HCT116 (cell line): ENCODE results near the gene CD1C. TPM values are rescaled to one million over a fixed set of nuclear protein-coding genes. Genes with fewer than 3 reads are reported as not detected.

Source experiments
- ATAC-seq: fragments of 200-7000 bp; cut with Tn5 transposase; 2 replicates; pipeline ENCODE4 v1.9.1; 2020; ENCODE audit warnings: mild to moderate bottlenecking, moderate library complexity
- BruUV-seq: library from RNA; stranded (reverse); fragments of 400-500 nt; replicated peaks from 2 replicates; lab custom pipeline; 2021; lab: Mats Ljungman, UMichigan
- CTCF ChIA-PET: fragments of 300-600 bp; sonication (Branson Sonifier 250); formaldehyde crosslinking; loops from one replicate; lab custom pipeline; 2021; ENCODE audit warnings: antibody characterized with exemption; lab: Charles Lee
- POLR2A ChIA-PET: fragments of 300-600, 350-600 bp; sonication (Branson Sonifier 250); formaldehyde crosslinking; loops from one replicate; lab custom pipeline; 2021; ENCODE audit warnings: antibody characterized with exemption; lab: Charles Lee
- RAD21 ChIA-PET, 2 experiments: fragments of 300-600 bp; sonication (Branson Sonifier 250); formaldehyde crosslinking; loops; one replicate each; lab custom pipeline; 2023; ENCODE audit warnings: low total read pairs in 2 of 2; ENCODE audit not compliant: uncharacterized antibody in 2 of 2, unreplicated experiment in 2 of 2, low non-redundant PET in 1 of 2; lab: Charles Lee
- DNase-seq: peaks from one replicate; pipeline ENCODE4 v3.0.0-alpha.2; 2010; ENCODE audit warnings: low read depth, low spot score
- H2AFZ ChIP-seq: fragments of 200-600 bp; shearing (Covaris generic), sonication (generic); 2 replicates; pipeline ENCODE4 v1.6.1; 2017; ENCODE audit warnings: low read depth, mixed run types, mixed read lengths, antibody characterized with exemption, low read length; ENCODE audit not compliant: poor library complexity, severe bottlenecking
- H3K27ac ChIP-seq: 2 replicates; pipeline ENCODE4 v1.5.1; 2012; ENCODE audit warnings: low read depth, low read length
- H3K27me3 ChIP-seq: fragments of 200-600 bp; sonication (generic); 2 replicates; pipeline ENCODE4 v1.6.1; 2016; ENCODE audit warnings: mixed run types, low read length, mixed read lengths; ENCODE audit not compliant: insufficient read depth
- H3K36me3 ChIP-seq, 2 experiments: fragments of 200-500 bp in 1 of 2; fragments of 200-600 bp in 1 of 2; sonication (Bioruptor generic) in 1 of 2; sonication (generic) in 1 of 2; 2 replicates each; pipeline versions ENCODE4 v1.5.1 to v1.6.1; 2014 to 2016; ENCODE audit warnings: low read length in 2 of 2, inconsistent platforms in 1 of 2, mixed read lengths in 1 of 2, mixed run types in 1 of 2; ENCODE audit not compliant: insufficient read depth in 2 of 2, control insufficient read depth in 1 of 2
- H3K4me1 ChIP-seq, 2 experiments: fragments of 200-600 bp in 1 of 2; sonication (generic) in 1 of 2; 2 replicates each; pipeline versions ENCODE4 v1.5.1 to v1.6.1; 2012 to 2017; ENCODE audit warnings: low read length in 2 of 2, inconsistent platforms in 1 of 2, mild to moderate bottlenecking in 1 of 2, mixed read lengths in 1 of 2, mixed run types in 1 of 2, moderate library complexity in 1 of 2; ENCODE audit not compliant: insufficient read depth in 2 of 2, control insufficient read depth in 1 of 2
- H3K4me2 ChIP-seq: fragments of 200-600 bp; sonication (generic); 2 replicates; pipeline ENCODE4 v1.6.1; 2017; ENCODE audit warnings: mixed run types, low read length, mixed read lengths
- H3K4me3 ChIP-seq, 2 experiments: fragments of 200-600 bp in 1 of 2; sonication (generic) in 1 of 2; replicated peaks in 1 of 2; 2 replicates each; pipeline ENCODE4 v1.5.1; 2011 to 2016; ENCODE audit warnings: low read length in 2 of 2, control low read depth in 1 of 2, low read depth in 1 of 2, mild to moderate bottlenecking in 1 of 2, mixed read lengths in 1 of 2, mixed run types in 1 of 2
- H3K79me2 ChIP-seq: fragments of 200-600 bp; sonication (generic); 2 replicates; pipeline ENCODE4 v1.6.1; 2017; ENCODE audit warnings: mild to moderate bottlenecking, mixed run types, low read length, moderate library complexity, mixed read lengths; ENCODE audit not compliant: insufficient read depth
- H3K9ac ChIP-seq: fragments of 200-600 bp; sonication (generic); 2 replicates; pipeline ENCODE4 v1.6.1; 2016; ENCODE audit warnings: low read length, mixed read lengths
- H3K9me2 ChIP-seq: fragments of 200-600 bp; sonication (generic), shearing (Covaris generic); 2 replicates; pipeline ENCODE4 v1.6.1; 2017; ENCODE audit warnings: mixed run types, mild to moderate bottlenecking, moderate library complexity; ENCODE audit not compliant: insufficient read depth
- H3K9me3 ChIP-seq, 2 experiments: fragments of 200-500 bp in 1 of 2; fragments of 200-600 bp in 1 of 2; sonication (Bioruptor generic) in 1 of 2; sonication (generic) in 1 of 2; 2 replicates each; pipeline ENCODE4 v1.6.1; 2014 to 2017; ENCODE audit warnings: low read length in 2 of 2, mixed read lengths in 2 of 2, inconsistent platforms in 1 of 2, low read depth in 1 of 2, mild to moderate bottlenecking in 1 of 2, mixed run types in 1 of 2, moderate library complexity in 1 of 2; ENCODE audit not compliant: control insufficient read depth in 1 of 2, insufficient read depth in 1 of 2
- H4K20me1 ChIP-seq: fragments of 200-600 bp; sonication (generic), shearing (Covaris generic); 2 replicates; pipeline ENCODE4 v1.6.1; 2017; ENCODE audit warnings: mixed run types, mild to moderate bottlenecking, moderate library complexity; ENCODE audit not compliant: insufficient read depth
- ATF3 ChIP-seq: IDR thresholded peaks from 2 replicates; pipeline ENCODE4 v1.6.1; 2012
- CBX3 ChIP-seq: IDR thresholded peaks from 2 replicates; pipeline ENCODE4 v1.6.1; 2012; ENCODE audit warnings: low read depth
- CTCF ChIP-seq, 3 experiments: fragments of 200-600 bp in 1 of 3; sonication (generic) in 1 of 3; IDR thresholded peaks in 2 of 3; conservative IDR thresholded peaks in 1 of 3; 2 replicates each; pipeline ENCODE4 v1.5.1; 2012 to 2017; ENCODE audit warnings: low read depth in 2 of 3, low read length in 2 of 3, antibody characterized with exemption in 1 of 3, borderline replicate concordance in 1 of 3, control low read depth in 1 of 3, mild to moderate bottlenecking in 1 of 3, mixed read lengths in 1 of 3, mixed run types in 1 of 3, moderate library complexity in 1 of 3; ENCODE audit not compliant: insufficient read depth in 1 of 3
- EZH2 ChIP-seq: fragments of 200-600 bp; sonication (generic); IDR thresholded peaks from 2 replicates; pipeline ENCODE4 v1.6.1; 2017; ENCODE audit warnings: antibody characterized with exemption, mixed run types
- EZH2phosphoT487 ChIP-seq: fragments of 200-600 bp; IDR thresholded peaks from 2 replicates; pipeline ENCODE4 v1.6.1; 2018; ENCODE audit warnings: antibody characterized with exemption, borderline replicate concordance
- POLR2A ChIP-seq: IDR thresholded peaks from 2 replicates; pipeline ENCODE4 v1.7.0; 2011; ENCODE audit warnings: borderline replicate concordance; ENCODE audit not compliant: insufficient read depth, insufficient read length; ENCODE audit errors: extremely low read depth
- POLR2AphosphoS5 ChIP-seq: IDR thresholded peaks from 2 replicates; pipeline ENCODE4 v1.6.1; 2011; ENCODE audit warnings: mild to moderate bottlenecking, low read depth, low read length, moderate library complexity
- RAD21 ChIP-seq: IDR thresholded peaks from 2 replicates; pipeline ENCODE4 v1.6.1; 2012; ENCODE audit warnings: low read depth, mild to moderate bottlenecking
- TCF7L2 ChIP-seq: IDR thresholded peaks from 2 replicates; pipeline ENCODE4 v1.7.0; 2011; ENCODE audit warnings: borderline replicate concordance, inconsistent platforms; ENCODE audit not compliant: insufficient read depth, insufficient read length; ENCODE audit errors: extremely low read depth
- intact Hi-C: fragments of 100-400 bp; cut with micrococcal nuclease; formaldehyde crosslinking; loops from 2 replicates; pipeline ENCODE4 v1.10.0; 2022
- total RNA-seq: library from RNA; stranded (reverse); gene quantifications from one replicate; pipeline ENCODE4 v1.2.1, GENCODE V29; 2021; ENCODE audit not compliant: unreplicated experiment

The CD1C gene
- total RNA-seq, 1 experiment from 2014 or later, result not detected

GRCh38 chr1:158329733-158330132 is 40.0 kb downstream of the CD1C start:
- Histone ChIP-seq H3K4me3 (no peak overlapping the region), H3K36me3 (no peaks in the 10 kb centered on the region), H3K9me3 (no peaks in the 10 kb centered on the region), H4K20me1 (no peaks in the 10 kb centered on the region), H3K27ac (no peak overlapping the region), H3K4me2 (no peak overlapping the region), H3K4me1 (no peaks in the 10 kb centered on the region), H3K9me2 (no peaks in the 10 kb centered on the region), H3K79me2 (no peaks in the 10 kb centered on the region), H3K27me3 (peaks cover 16% of the 10 kb centered on the region; the same call in 1 of the 2 replicates), H2AFZ (no peak overlapping the region), H3K9ac (no peak overlapping the region)
- intact Hi-C loops, result loop anchor here (5.0 kb wide), 1 partner anchor 127 kb away; no protein-coding TSS in a partner anchor
- ChIA-PET RAD21 (no interaction called here), CTCF (interaction anchor here (1.1 to 1.4 kb wide), 2 partner anchors 126 to 205 kb away, joined by 3 to 15 read pairs; no protein-coding TSS in a partner anchor), POLR2A (no interaction called here)
- no TSS peak for BruUV-seq
- TF ChIP-seq ATF3, result no peak
- no peak for TF ChIP-seq POLR2A
- TF ChIP-seq EZH2, result no peak
- TF ChIP-seq POLR2AphosphoS5, result no peak
- TF ChIP-seq CBX3, result no peak
- no peak for TF ChIP-seq TCF7L2
- TF ChIP-seq EZH2phosphoT487, result no peak
- peak; percentile 17; the same call in 1 of the 2 replicates for TF ChIP-seq RAD21
- TF ChIP-seq CTCF (IDR thresholded peaks at IDR 0.05 in 2 of 3, conservative IDR thresholded peaks at IDR 0.05 in 1 of 3; ENCODE audit: borderline replicate concordance in 1 of 3, insufficient read depth in 1 of 3, low read depth in 2 of 3, low read length in 2 of 3), result peak; percentile 10 to 31 (median 20); a peak in 2 of 6 replicates
- DNase-seq, result no peak
- peak; percentile 47; the same call in 1 of the 2 replicates for ATAC-seq
